NCI-H524 treated with DMSO at 0.1 percent for 48 hours (cell line): ENCODE measurements around the gene CTXN1.
"Not testable (repeated sequence)": the region's sequence is repeated elsewhere in the genome, so short reads cannot be mapped to it uniquely, and the experiment has no call there.

Source experiments
- DNase-seq: peaks from one replicate; lab custom pipeline; 2025; lab: John Stamatoyannopoulos, UW

The CTXN1 gene

DNA sequence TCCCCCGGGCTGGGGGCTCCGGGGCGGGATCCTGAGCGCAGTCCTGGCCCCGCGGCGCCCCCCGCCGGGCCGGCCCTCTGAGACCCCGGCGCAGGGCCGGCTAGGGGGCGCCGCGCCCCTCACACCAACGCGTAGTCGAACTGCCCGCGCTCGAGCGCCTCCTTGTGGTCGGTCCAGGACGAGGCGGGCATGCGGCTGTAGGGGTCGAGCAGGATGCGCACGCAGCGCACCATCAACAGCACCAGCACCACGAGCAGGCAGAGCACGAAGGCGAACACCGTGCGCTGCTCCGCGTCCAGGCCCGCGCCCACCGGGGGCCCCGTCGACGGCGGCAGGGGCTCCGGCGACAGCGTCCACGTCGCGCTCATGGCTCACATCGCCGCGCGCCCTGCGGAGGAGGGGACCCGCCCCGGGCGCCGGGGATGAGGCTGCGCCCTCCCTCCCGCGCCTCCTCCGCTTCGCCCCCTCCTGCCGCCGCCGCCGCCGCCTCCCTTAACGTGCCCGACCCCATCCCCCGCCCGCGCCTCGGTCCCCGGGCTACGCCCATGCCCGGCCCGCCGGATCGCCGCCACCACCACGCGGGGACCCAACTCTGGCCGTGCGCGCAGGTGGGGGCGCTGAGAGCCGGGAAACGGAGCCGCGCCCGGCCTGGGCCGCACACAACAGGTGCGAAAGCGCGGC is 624 bp downstream of the CTXN1 start:
- peak; percentile 26 for DNase-seq

DNA sequence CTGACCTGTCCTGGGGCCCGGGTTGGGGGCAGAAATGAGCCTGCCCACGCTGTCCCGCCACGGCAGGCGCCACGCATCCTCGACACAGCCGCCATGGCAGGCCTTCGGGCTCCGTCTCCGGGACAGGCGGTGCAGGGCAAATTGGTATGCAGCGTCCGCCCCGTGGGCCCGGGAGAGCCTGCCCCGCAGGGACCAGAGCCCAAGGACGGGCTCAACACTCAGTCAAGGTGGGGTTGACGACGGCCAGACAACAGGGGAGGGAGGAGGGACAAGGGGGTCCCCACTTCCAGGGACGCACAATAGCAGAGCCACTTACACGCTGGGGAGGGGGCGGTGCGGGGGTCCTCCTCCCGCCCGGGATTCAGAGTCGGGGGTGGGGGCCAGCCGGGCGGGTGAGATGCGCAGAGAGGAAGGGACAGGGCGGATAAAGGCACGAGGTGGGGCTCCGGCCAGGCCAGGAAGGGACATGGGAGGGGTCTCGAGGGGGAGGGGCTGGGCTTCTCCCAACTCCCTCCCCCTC is 1.2 kb downstream of the CTXN1 start:
- no peak for DNase-seq

DNA sequence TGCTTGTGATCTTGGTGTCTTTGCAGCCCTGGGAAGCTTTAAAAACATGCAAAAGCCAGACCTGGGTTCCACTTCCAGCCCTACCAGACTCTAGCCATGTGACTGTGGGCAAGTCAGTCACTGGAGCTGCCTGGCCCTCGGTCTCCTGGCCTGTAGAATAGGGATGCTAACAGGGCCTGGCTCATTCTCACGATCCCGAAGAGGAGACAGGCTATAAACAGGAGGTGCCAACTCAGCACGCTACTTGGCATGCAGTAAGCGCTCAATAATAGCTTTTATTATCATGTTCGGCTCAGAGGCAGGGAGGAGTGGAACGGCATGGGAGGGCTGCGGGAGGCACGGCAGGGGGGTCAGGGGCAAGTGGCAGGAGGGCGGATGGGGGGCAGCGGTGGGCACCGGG is 1.7 kb downstream of the CTXN1 start:
- DNase-seq, result no peak

DNA sequence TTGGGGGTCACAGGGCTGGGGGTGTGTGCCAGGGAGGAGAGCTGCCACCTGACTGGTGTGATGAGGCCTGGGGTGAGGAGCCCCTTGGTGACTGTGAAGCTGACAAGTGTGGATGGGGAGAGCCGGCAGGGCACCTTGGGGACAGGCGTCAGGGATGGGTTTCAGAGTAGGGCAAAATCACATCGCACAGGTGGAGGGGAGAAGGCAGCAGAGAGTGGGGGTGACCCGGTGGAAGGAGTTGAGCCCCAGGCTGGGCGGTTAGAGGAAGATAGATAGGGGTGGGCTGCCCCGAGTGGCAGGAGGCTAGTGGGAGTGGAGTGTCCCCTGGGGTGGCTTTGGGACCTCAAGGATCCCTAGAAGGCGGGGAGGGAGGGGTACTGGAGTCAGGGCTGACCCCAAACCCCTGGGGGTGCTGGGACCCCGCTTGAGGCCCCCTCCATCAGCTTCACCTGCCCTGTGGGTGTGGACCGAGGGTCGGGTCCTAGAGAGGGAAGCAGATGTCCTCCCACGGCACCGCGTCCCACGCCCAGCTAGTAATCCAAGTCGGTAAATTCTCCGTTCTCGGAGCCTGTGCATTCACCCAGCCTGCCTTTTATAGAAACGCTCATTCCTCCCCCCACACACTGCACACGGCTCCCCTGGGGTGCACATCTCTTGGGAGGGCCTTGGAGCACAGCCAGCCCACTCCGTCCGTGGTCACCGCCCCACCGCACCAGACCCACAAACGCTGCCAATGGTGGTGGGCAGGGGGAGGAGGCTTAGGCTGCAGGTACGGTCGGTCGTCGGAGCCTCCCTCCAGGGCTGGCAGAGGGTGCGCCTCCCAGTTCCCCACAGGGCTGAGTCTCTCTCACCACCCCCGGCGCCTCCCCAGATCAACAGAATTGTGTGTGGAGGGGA is 2.4 kb downstream of the CTXN1 start:
- DNase-seq, result no peak

DNA sequence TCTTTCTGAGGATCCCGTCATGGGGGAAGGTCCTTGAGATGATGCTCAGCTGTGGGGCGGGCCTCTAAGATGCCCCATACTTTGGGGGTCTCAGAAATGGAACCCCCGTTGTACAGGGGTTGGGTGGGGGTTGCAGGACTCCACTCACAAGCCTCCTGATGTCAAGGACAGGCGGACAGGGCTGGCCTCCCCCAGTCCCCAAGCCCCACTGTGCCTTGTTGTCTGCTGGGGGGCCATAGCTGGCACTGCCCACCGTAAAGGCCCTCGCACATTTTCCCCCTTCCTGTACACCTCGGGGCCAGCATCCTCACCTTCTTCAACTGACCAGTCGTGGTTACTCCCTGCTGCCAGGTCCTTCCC is 3.1 kb downstream of the CTXN1 start:
- DNase-seq, result no peak

DNA sequence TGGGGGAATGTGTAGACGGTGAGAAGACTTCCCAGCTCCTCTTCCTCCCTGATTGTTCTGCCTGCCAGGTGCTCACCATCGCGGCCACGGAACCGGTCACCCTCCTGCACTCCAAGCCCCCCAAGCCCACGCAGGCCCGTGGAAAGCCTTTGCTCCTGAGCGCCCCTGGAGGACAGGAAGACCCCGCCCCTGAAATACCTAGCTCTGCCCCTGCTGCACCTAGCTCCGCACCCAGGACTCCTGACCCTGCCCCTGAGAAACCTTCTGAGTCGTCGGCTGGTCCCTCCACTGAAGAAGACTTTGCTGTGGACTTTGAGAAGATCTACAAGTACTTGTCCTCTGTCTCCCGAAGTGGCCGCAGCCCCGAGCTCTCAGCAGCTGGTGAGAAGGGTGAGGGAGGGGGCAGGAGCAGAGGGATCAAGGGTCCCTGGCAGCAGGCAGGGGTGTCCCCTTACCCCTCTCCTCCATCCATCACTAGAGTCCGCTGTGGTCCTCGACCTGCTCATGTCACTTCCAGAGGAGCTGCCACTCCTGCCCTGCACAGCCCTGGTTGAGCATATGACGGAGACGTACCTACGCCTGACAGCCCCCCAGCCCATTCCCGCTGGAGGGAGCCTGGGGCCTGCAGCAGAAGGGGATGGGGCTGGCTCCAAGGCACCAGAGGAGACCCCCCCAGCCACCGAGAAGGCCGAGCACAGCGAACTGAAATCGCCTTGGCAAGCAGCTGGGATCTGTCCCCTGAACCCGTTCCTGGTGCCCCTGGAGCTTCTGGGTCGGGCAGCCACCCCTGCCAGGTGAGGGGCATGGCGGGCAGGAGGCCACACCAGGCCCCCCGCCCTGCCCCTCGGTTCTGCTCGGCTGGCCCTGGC is 3.7 kb downstream of the CTXN1 start:
- DNase-seq, result no peak

DNA sequence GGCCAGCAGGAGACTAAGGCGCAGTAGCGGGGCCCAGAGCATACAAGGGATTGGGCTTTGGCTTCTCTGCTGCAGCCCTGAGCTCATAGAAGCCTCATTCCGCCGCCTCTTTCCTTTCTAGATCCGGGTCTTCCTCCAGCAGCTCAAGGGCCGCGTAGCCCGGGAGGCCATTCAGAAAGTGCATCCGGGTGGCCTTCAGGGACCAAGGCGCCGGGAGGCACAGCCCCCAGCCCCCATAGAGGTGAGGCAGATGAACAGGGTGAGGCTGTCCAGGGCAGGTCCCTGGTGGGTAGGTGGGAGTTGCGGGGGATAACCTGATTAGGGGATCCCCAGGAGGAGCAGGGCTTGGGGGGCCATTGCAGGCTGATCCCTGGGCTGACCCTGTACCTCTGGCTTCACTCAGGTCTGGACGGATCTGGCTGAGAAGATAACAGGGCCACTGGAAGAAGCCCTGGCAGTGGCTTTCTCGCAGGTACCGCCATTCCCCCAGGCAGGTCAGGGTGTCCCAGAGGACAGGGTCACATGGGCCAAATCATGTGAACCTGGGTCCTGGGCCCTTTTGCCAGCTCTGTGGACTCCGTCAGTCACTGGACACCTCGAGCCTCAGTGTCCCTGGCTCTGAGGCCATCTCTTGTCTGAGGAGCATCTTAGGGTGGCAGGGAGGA is 4.5 kb downstream of the CTXN1 start:
- no peak for DNase-seq

DNA sequence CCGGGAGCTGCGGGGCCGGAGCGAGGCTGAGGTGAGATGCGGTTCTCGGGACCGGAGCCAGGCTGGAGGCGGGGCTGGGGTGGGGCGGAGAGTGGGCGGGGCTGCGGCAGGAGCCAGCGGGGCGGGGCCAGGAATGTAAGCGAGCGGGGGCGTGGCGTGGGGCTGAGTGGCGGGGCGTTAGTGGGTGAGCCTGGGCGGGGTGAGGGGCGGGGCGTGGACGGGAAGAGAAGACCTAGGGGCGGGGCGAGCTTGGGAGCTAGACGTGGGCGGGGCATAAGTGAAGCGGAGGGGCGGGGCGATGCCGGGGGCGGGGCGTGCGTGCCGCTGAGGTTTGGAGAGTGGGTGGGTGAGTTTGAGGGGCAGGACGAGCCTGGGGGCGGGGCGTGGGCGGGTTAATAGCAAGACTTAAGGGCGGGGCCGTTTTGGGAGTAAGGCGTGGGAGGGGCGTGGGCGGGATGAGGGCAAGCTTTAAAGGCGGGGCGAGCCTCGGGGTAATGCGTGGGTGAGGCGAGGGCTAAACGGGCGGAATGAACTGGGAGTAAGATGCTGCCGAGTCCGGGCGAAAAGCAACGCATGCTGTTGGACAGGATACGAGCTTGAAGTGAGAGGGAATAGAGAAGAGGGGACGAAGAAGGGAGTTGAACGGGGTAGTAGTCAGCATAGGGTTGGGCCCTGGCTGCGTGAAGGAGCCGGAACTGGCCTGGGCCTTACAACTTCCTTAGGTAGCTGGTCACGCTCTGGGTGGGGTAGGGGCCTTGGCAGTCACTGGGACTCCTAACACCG is 5.2 kb downstream of the CTXN1 start:
- peak; percentile 50 for DNase-seq

DNA sequence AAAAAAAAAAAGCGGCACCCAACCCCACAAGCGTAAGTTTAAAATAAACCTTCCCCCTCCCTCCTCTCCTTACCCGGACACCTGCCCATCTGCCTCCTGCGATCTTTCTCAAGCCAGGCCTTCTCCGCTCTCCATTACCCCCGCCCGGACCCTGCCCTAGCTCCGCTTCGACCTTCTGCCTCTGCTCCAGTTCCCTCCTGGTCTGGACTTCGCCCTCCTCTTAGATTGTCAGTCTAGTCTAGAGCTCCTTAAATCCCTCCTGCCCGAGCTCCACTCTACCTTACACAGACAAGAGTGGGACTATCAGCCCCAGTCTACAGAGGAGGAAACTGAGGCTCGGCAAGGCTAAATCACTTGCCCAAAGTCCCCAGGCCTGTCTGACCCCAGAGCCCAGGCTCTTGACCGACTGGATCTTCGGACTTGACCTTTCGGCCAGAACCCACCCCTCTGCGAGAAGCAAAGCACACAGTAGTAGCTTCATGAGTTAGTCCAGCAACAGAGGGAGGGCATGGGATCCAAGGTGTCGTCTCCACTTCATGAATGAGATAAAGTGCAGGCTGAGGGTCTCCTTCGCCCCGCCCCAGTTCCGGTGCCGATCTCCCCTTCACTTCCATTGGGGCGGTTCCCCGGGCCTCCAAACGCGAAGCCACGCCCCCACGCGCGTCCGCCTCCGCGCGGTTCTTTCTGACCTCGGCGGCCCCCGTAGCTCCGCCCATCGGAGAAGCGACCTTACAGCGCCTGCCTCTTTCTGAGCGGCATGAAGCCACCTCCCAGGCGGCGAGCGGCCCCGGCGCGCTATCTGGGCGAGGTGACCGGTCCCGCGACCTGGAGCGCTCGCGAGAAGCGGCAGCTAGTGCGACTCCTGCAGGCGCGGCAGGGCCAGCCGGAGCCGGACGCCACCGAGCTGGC is 6.1 kb downstream of the CTXN1 start, which contains the start of gene SNAPC2:
Gene SNAPC2 (plus strand): TSS at position 729 of the 909 bp plus-strand sequence. CDS start 29 bp downstream, at position 758.
- peak; percentile 65 for DNase-seq

DNA sequence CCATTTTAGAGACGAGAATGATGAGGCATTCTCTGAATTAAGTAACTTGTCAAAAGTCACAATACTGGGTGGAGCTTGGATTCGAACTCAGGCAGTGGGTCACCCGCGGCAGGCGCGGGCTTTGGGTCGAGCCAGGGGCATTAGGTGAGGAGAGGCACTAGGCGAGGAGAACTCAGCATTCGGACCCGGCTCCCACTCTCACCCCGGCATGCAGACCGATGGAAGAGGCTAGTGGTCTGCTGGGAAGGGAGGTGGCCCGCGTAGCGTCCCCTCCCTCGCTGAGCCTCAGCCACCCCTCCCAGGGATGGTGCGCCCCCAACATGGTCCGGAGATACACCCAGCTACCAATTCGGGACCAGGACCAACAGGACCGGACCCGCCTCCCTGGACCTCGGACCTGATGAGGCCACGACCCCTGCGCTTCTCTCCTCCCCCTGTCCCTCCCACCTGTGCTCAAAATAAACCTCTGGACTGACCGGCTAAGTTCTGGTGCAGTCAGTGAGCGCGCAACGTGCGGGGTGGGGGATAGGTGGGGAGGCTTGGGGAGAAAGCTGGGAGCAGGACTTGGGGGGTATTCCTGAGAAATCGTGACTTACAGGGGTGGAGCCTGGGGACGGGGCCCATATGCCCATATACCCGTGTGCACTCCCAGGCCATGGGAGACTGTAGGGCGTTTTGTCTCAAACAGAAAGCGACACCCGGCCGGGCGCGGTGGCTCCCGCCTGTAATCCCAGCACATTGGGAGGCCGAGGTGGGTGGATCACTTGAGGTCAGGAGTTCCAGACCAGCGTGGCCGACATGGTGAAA is 7.1 kb downstream of the CTXN1 start:
- DNase-seq, result no peak

DNA sequence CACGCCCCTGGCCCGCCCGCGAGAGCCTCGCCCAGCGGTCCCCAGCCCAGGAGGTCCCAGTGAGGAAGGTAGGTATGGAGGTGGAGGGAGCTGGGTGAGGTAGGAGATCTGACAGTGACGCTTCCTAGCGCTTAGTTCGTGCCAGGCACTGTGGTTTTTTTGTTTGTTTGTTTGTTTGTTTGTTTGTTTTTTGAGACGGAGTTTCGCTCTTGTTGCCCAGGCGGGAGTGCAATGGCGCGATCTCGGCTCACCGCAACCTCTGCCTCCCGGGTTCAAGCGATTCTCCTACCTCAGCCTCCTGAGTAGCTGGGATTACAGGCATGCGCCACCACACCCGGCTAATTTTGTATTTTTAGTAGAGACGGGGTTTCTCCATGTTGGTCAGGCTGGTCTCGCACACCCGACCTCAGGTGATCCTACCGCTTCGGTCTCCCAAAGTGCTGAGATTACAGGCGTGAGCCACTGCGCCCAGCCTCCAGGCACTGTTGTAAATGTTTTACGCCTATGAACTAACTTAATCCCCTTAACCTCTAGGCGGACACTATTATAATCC is 7.8 kb downstream of the CTXN1 start:
- not testable (repeated sequence) for DNase-seq

DNA sequence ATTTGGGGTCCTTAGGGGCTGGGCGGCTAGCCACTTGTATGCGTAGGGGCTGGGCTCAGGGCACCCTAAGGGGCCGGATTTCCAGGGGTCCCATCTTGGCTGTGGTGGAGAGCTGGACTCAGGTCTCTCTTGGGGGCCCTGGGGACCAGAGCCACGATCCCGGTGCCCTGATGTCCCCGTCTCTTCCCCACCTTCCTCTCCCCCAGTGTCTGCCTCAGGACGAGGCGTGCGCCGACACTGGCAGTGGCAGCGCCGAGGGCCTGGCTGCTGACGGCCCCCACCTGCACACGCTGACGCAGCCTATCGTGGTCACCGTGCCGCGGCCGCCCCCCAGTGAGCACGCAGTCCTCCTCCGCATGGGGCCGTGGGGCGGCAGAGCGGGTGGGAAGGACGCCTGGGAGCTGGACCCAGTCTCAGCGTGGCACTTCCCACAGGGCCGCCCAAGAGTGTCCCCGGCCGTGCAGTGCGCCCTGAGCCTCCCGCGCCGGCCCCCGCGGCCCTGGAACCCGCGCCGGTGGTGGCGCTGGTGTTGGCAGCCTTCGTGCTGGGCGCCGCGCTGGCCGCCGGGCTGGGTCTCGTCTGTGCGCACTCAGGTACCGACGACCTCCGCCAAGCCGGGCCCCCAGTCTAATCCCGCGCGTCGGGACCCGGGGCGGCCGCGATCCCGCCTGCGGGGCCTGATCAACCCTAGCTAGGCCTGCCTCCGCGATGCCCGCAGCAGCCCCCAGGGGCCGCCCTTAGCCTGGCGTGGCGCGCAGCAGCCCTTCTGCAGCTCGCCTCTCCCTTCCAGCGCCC is 8.5 kb downstream of the CTXN1 start:
- no peak for DNase-seq

DNA sequence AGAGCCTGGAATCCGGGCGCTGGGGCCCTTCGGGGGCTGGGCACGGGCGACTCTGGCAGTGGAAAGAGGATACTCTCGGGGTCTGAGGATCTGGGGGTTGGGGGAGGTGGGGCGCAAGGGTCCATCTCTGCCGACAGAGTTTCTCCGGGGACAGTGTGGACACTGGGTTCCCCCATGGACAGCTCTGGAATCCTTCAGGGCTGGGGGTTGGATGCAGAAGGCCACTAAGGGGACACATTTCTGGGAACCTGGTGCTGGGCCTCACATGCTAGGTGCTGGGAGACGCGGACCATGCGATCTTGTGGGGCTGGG is 9.0 kb downstream of the CTXN1 start:
- DNase-seq, result no peak

DNA sequence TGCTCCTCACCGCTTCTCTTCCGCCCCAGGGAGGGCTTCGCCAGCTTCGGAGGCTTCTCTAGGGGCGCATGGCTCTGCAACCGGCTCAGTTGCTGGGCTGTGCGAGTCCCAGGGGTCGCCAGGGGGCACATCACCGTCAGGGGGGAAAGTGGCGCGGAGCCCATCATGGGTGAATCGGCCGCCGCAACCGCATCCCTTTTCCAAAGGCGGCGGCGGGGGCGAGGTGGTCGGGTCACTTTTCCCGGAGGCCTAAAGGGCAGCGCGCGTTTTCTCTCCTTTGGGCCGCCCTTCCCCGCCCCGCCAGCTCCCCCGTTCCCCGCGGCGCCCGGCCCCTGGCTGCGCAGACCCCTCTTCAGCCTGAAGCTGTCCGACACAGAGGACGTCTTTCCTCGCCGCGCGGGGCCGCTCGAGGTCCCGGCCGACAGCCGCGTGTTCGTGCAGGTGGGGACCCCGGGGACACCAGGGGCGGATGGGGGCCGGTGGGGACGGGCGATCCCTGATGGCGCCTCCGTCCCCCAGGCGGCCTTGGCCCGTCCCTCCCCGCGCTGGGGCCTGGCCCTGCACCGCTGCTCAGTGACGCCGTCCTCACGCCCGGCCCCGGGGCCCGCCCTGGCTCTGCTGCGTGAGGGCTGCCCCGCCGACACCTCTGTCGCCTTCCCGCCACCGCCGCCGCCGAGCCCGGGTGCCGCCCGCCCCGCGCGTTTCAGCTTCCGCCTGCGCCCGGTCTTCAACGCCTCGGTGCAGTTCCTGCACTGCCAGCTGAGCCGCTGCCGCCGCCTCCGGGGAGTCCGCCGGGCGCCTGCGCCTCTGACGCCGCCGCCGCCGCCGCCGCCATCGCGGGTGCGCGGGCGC is 9.6 kb downstream of the CTXN1 start:
- no peak for DNase-seq

DNA sequence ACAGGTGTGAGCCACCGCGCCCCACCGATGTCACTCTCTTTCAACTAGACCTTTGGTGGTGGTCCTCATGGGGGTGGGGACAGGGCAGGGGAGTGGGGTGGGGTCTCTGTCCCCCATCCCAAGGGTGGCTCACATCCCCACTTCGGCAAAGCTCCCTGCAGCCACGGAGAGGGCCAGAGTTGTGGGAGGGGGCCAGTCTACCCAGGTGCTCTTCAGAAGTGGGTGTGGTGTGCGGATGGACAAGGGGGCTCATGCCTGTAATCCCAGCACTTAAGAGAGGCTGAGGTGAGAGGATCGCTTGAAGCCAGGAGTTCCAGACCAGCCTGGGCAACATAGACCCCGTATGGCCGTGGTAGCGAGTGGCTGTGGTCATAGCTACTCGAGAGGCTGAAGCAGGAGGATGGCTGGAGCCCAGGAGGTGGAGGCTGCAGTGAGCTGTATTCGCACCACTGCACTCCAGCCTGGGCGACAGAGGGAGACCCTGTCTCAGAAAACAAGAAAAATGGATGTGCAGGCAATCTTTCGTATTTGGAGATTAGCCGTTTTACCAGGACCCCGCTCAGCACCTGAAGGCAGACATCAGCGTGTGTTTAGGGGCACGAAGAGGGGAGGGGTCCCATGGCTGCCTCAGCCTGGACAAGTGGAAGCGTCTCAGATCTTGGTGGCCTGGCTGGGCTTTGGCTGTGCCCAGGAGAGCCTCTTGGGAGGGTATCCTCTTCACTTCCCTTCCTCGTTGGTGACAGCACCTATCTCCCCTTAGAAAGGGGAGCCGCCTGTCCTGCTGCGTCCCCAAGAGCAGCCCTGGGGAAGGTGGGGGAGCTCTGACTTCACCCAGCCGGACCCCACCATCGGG is 10.5 kb downstream of the CTXN1 start:
- DNase-seq, result no peak

DNA sequence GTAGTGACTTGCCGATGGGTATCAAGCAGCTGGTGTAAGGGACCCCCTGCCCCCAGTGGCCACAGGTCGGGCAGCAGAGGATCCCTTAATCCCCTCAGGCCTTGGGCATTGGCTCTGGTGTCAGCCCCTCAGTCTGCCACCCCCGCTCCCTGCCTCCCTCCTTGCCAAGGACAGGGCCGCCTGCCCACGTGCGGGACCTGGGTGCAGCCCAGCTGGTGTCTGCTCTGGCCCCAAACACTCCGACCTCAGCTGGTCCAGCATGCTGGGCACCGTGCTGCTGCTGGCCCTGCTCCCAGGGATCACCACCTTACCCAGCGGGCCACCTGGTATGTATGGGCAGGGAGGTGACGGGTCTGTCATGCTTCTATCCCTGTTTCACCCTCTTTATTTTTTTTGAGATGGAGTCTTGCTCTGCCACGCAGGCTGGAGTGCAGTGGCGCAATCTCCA is 11.3 kb downstream of the CTXN1 start, which contains the start of gene TGFBR3L:
Gene TGFBR3L (plus strand): TSS at position 233 of the 448 bp plus-strand sequence.
- no peak for DNase-seq
